GM10266 (cell line): ENCODE measurements around the gene GRIN3B.

Source experiments
- DNase-seq: peaks from one replicate; pipeline ENCODE4 v3.0.0; 2012; ENCODE audit errors: extremely low spot score
- CTCF ChIP-seq: IDR thresholded peaks from 2 replicates; pipeline ENCODE4 v1.5.1; 2012; ENCODE audit warnings: mild to moderate bottlenecking, low read depth; ENCODE audit not compliant: control insufficient read depth, insufficient read depth; ENCODE audit errors: missing control alignments

Gene GRIN3B

GRCh38 chr19:996051-996838 lies 4.0 kb upstream of the GRIN3B start:
- peak; percentile 87 for DNase-seq
- TF ChIP-seq CTCF = no peak

- TF ChIP-seq CTCF = no peak
- DNase-seq = no peak
These were observed 2.2 kb upstream of the GRIN3B start for GRCh38 chr19:998064-998463.

GRCh38 chr19:999379-999719 lies 870 bp upstream of the GRIN3B start:
- TF ChIP-seq CTCF = no peak
- DNase-seq = no peak

- DNase-seq = peak; percentile 71
- TF ChIP-seq CTCF = no peak
These were observed 645 bp downstream of the GRIN3B start for GRCh38 chr19:1000591-1001537.

- DNase-seq = peak; percentile 91
- TF ChIP-seq CTCF = peak; percentile 98
These were observed 1.4 kb downstream of the GRIN3B start for GRCh38 chr19:1001538-1002166.

GRCh38 chr19:1002600-1002999 lies 2.4 kb downstream of the GRIN3B start:
- no peak for DNase-seq
- TF ChIP-seq CTCF = no peak
